GM21723 (cell line): Measurements from ENCODE around the gene CFAP97.
"Not testable (repeated sequence)": the region's sequence is repeated elsewhere in the genome, so short reads cannot be mapped to it uniquely, and the experiment has no call there.

ENCODE experiments used
- ATAC-seq: cut with Tn5 transposase; IDR thresholded peaks from one replicate; pipeline ENCODE4 v1.9.1; 2021; ENCODE audit warnings: mild to moderate bottlenecking, moderate library complexity; ENCODE audit not compliant: unreplicated experiment

CFAP97 gene

DNA sequence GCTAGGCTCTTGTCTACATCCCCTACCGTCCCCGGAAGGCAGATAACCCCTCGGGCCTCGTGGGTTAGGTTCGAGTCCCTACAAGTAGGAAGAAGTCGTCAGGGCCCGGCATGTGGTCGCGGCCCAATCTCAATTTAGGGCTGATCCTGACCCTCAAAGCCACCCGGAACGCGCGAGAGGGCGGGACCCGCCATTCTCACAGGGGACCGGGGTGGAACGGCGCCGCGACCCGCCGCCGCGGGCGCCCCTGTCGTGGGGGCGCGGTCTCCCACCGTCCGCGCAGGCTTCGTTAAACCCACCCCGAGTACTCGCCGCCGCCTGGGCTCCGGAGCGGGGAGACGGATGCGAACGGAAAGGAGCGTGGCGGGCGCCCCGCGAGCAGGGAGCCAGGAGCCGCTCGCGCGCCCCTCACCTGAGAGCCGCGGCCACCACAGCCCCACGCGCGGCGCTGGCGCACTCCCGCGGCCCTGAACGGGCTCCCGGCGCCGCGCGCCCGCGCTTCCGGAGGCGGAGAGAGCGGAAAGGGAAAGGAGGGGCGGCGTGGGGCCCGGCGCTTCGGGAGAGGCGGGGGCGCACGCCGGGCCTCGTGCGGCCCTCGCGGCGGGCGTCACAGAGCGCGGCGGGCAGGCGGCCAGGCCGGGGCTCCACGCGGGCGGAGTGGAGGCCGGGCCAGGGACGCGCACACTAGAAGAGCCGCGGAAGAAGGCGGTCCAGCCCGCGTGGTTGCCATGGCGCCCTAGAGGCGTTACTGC lies at the start of gene CFAP97:
Gene CFAP97 (minus strand): TSS at position 515 of the 752 bp plus-strand sequence. CDS start 12,804 bp downstream, outside the sequence.
- ATAC-seq, result peak; percentile 70

DNA sequence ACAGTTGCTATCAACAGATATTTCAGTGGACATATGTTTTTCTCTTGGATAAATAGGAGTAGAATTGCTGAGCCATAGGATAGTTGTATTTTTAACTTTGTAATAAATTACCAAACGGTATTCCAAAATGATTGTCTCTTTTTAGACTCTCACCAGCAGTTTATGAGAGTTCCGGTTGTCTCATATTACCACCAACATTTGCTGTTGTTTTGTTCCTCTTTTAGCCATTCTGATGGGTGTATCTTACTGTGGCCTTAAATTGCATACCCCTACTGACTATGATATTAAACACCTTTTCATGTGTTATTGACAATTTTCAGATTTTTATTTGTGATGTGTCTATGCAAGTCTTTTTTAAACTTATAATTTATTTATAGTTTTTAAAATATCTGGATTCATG lies 45.3 kb upstream of the CFAP97 start:
- ATAC-seq, result no peak

DNA sequence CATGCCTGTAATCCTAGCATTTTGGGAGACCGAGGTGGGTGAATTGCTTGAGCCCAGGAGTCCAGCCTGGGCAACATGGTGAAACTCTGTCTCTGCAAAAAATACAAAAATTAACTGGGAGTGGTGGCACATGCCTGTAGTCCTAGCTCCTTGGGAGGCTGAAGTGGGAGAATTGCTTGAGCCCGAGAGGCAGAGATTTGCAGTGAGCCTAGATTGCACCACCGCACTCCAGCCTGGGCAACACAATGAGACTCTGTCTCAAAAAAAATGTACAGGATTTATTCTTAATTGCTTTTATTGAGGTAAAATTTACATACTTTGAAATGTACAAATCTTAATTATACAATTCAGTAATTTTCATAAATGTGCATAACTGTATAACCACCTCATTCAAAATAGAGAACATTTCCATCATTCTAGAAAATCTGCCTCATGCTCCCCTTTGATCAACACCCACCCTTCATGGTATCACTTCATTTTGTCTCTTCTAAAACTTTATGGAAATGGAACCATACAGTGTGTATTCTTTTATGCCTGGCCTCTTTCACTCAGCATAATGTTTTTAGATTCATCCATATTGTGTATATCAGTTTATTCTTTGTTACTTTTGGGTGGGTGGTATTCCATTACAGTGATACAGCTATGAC lies 44.7 kb upstream of the CFAP97 start:
- no peak for ATAC-seq

DNA sequence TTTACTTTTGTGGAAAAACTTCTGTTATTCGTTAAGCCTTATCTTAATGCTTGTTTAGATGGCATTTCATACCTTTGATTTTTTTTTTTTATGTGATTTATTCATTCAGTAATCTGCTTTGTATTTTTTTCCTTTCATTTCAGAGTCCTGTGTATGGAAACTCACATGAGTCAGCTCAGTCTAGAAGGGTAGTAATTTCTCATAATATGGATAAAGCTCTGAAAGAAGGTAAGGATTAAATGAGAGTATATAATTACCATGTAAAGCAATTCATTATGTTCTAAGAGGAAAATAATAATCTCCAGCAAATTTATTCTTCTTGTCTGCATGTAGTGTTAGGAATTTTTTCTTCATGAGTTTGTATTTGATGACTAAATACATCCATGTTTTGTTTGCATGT lies 43.4 kb upstream of the CFAP97 start:
- ATAC-seq, result no peak

DNA sequence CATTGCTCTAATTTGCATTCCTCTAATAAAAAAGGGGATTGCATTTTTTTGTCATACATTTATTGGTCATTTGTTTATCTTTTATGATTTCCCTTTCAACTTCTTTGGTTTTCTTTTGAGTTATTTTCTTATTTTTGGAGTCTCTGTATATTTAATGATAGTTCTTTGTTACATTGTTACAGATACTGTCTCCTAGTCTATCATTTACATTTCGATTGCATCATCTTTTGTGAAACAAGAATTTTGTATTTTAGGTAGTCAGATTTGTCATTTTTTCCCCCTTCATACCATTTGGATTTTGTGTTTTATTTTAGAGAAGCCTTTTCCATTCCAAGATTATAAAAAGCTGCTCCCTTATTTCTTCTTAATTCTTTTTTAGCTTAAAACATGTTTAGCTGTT lies 42.7 kb upstream of the CFAP97 start:
- ATAC-seq, result no peak

DNA sequence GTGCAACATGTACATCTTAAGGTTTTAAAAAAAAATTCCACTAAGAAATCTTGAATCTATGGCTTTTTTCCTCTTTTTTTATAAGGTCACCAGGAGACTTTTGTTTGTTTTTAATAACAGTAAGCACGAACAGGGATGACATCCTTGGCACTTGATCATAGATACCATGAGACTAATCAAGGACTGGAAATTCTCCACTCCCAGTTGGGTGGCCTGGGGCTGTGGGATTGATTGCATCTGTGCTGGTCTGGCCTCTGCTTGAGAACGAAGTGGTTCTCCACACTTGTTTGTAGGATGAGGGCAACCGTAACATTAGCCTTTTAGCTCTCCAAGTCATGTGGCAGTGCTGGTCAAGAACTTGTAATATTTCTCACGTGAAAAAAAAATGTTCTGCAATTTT lies 41.0 kb upstream of the CFAP97 start:
- no peak for ATAC-seq

DNA sequence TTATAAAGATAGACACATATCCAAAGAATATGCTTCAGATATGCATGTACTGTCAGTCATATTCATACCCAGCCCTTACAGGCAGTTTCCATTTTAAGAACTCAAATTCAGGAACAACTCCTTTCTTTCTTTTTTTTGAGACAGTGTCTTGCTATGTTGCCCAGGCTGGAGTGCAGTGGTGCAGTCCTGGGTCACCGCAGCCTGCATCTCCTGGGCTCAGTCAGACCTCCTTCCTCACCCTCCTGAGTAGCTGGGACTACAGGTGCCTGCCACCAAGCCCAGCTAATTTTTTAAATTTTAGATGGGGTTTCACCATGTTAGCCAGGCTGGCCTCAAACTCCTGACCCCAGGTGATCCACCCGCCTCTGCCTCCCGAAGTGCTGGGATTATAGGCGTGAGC lies 40.1 kb upstream of the CFAP97 start:
- ATAC-seq, result no peak

DNA sequence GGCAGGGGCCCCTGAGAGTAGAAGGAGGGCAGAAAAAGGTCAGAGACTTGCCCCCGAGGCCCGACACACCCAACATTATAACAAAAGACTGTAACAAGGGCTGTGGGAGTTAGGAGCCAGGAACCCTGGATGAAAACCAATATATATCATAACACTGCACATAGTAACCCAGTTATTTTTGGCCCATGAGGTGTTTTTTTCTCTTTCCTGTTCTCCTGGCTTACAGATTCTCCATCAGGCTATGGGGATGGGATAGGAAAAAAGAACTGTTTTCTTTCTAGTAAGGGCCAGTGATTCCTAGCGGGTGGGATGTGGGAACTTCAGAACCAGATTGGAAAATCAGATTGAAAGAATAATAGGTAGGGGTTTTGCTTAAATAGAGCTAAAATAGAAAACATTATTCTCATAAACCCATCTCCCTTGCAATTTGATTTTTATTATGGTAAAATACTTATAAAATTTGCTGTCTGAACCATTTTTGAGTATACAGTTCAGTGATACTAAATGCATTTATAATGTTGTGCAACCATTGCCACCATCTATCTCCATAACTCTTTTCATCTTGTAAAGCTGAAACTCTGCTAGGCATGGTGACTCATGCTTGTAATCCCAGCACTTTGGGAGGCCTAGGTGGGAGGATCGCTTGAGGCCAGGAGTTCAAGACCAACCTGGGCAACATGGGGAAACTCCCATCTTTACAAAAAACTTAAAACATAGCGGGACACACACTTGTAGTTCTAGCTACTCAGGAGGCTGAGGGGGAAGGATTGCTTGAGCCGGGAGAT lies 39.1 kb upstream of the CFAP97 start:
- ATAC-seq, result no peak

DNA sequence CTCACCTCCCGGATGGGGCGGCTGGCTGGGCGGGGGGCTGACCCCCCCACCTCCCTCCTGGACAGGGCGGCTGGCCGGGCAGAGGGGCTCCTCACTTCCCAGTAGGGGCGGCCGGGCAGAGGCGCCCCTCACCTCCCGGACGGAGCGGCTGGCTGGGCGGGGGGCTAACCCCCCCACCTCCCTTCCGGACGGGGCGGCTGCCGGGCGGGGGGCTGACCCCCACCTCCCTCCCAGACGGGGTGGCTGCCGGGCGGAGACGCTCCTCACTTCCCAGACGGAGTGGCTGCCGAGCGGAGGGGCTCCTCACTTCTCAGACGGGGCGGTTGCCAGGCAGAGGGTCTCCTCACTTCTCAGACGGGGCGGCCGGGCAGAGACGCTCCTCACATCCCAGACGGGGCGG lies 36.7 kb upstream of the CFAP97 start:
- not testable (repeated sequence) for ATAC-seq

DNA sequence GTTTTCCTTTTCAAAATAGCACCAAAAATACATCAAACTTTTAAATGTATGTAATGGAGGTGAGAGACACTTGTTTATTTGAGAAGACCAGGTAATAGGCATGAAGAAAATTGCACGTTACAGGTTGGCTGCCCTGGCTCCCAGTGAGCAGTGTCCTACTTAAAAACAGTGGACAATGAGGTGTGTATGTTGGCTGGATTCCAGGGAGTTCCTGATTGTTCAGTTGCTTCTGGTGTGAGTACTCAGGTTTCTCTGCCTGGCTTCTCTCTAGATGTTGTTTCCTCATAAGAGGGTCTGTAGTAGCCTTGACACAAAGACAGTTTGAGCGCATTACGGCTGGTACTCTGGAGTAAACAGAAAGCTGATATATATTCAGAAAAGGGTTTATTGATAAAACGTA lies 35.0 kb upstream of the CFAP97 start:
- ATAC-seq, result no peak

DNA sequence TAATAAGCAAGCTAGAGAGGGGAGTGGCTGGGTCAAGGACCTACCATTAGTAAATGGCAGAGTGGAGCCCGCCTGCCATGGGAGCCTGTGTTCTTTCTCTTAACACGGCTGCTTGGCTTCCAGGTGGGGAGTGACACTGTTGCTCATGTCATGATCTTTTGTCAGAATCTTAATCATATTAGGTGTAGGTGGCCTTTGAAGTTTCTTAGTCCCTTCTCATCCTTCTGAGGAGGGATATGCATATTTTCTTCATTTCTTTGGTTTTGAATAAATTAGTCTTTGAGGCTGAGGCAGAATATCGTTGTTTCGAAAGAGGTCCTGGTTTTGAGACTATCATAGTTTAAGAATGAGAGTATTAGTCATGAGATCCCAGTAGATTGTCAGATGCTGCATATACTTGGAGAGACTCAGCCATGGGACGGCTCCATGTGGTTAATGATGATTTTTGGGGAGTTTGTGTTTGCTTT lies 34.4 kb upstream of the CFAP97 start:
- ATAC-seq, result no peak

DNA sequence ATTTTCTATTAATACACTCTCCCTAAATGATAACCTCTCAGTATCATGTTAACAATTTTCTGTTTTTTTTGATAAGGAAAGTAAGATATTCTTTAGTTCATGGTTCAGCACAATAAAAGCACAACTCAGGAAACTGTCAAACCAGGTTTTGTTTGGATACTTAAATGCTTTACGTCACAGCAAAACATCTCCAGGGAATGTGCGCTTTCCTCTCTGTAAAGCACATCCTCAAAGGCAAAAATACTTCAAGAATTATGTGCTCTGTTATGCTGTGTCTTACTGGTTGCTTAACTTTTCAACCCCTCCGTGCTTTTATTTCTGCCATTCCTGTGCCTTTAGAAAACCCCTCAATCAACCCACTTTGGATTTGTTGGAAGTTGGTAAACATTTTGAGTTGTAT lies 33.4 kb upstream of the CFAP97 start:
- ATAC-seq, result no peak

DNA sequence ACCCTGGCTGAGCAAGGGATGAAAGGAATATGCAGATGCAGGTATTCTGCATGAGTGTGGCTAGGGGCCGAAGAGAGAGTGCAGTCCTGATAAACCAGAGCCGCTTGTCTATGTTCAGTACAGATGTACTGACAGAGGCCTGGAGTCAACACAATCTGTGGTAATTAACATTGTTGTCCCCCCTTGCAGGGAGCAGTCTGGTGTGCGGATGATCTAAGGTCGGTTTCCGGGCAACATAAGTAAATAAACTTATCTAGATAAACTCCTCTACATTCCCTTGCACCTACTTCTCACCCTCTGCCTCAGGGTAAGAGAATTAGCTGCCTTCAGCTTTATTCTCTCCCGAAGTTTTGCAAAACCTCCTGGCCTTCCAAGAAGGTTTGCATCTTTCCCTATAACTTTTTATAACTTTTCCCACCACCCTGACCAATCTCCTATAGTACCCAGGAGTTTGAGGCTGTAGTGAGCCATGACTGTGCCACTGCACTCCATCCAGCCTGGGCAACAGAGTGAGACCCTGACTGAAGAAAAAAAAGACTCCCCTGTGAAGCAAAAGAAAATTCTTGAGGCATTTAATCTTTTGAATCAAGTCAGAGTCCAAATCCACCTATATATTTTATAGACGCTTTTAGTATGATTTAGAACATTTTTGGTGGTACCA lies 32.2 kb upstream of the CFAP97 start:
- no peak for ATAC-seq

DNA sequence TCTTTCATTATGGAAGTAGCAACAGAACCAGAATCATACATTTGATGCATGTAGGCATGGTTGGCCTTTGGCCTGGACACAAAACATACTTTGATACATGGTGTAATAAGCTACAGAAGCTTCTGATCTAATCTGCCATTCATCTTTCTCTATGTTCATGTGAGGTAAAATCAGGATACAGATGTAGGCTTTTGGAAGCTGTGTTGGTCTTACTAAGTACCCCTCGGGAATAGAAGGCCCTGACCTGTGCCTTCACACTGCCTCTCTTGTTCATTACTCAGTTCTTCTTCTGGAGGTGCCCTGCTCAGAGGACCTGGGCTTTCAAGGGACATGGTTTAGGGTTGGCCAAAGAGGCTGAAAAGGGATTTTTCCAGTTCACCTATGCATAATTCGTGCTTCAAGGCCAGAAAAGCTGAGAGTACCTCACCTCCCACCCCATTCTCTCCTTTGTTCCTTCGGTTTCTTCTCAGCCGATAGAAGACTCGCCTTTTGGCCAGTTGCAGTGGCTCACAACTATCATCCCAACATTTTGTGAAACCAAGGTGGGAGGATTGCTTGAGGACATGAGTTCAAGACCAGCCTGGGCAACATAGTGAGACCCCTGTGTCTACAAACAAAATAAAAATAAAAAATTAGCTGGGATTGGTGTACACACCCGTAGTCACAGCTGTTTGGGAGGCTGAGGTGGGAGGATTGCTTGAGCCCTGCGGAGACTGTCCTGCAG lies 31.5 kb upstream of the CFAP97 start:
- ATAC-seq, result no peak

DNA sequence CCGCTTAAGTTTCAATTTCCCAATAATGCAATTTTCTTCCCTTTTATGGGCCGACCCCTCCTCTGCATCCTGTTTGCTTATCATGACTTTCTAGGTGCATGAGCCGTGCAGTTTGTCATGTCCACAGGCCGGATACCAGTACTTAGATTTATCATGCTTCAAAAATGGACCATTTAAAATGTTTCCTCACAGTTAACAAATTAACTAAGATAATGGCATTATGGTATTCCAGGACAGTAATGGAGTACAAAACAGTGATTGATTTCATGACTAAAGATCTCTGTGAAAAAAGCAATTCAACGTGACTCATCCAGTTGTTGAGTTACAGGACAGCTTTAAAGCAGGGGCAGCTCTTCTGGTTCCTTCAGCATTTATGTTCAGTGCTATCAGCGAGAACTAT lies 28.6 kb upstream of the CFAP97 start:
- ATAC-seq, result no peak

DNA sequence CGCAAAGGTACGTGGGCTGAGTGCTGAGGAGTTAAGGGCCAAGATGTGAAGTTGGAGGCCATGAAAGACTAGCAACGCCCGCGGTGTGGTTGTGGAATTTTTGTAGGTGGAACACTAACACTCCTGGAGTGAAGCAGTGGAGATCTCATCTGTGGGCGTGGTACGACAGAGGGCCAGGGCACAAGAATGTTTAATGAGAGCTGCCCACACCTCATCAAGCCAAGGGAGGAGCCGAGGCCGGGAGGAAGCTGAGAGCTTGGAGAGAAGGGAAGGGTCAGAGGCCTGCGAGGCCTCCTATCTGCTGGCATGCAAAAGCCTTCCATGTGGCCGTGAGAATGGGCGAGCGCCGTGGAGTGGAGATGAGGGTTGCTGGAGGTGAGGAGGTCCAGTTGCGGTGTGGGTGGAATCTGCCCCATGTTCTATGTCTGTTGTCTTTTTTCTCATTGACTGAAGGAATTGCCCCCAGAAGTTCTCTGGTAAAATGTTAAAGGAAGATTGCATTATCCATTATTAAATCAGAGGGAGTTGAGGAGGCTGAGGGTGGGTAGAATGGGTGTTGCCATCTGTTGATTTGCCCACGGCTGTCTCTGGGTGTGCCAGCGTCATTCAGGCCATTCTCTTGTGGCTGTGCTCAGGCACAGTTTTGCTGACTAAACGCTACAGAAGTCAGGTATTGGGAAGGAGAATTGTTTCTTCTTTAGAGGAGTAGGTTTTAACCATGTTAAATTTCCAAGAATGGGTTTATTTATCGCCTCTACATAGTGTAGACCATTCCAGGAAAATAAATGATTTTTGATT lies 25.4 kb upstream of the CFAP97 start:
- no peak for ATAC-seq

DNA sequence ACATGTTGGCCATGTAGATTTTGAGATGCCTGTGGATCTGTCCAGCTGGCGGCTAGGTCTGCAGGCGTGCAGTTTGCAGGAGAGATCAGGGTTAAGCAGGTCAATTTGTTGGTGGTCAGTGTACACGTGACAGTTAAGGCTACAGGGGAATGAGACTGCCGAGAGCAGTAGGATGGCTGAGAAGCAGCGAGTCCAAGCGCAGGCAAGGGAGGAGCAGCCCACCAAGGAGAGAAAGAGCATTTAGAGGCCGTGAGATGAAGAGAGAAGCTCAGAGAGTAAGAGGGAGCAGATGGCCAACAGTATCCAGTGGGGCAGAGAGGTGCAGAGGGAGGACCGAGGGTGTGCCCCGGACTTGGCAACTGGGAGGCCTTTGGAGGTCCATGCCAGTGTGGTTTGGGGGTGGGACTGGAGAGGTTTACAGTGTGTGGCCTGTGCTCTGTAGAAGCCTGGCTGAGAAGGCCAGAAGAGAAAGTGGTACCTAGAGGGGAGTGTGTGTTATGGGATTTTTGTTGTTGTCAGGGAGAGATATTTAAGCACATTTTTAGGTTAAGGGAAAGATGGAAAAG lies 24.0 kb upstream of the CFAP97 start:
- no peak for ATAC-seq

DNA sequence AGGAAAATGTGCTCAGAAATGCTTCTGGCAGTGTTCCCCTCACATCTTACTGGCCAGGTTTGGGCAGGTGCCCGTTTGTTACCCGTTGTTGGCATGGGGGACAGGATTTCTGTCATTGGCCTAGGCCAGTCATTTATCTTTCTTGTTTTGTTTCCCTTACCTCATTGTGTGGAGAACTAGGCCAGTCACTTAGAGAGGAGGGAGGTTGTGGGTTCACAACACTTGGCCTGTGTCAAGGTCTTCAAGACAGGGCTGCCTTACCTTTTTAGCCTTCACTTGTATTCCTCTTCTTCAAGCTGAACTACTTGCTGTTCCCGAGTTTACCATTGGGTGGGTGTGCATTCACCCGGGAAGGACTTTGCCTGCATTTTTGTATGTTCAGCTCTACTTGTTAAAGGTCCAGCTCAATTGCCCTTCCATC lies 23.3 kb upstream of the CFAP97 start:
- no peak for ATAC-seq

DNA sequence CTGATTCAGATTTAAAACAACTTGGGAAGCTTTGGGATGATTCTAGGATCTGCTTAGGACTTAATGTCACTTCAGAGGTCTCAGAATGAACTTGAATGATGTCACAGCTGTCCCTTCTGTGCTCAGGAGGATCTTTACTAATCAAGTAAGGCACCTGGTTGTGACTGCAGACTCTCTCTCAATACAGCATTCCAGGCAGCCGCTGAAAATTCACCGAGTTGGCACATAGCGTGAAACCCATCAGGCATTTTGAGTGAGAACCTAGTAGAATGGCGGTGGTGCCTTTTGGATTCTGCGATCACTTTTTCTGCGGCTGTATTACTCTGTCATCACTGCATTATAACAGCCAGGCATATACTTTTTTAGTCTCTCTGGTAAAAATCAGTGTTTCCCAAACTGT lies 22.1 kb upstream of the CFAP97 start:
- no peak for ATAC-seq
